Neural cell (in vitro differentiated cells): ENCODE measurements around the gene EMCN. TPM values are rescaled to one million over a fixed set of nuclear protein-coding genes. Genes with fewer than 3 reads are reported as not detected.

ENCODE experiments used
- H2AFZ ChIP-seq: fragments of 200-600, 300-800 bp; sonication (generic), shearing (Covaris generic); 2 replicates; pipeline ENCODE4 v1.6.0; 2014; ENCODE audit warnings: low read depth, mild to moderate bottlenecking, antibody characterized with exemption, low read length, moderate library complexity
- H3F3A ChIP-seq: fragments of 200-600 bp; shearing (Covaris generic); 2 replicates; pipeline ENCODE4 v1.6.1; 2016; ENCODE audit warnings: mild to moderate bottlenecking, moderate library complexity, mixed read lengths, antibody characterized with exemption, low read length; ENCODE audit not compliant: insufficient read depth, poor library complexity, severe bottlenecking
- H3K27ac ChIP-seq: fragments of 200-600, 300-800 bp; sonication (generic), shearing (Covaris generic); 2 replicates; pipeline ENCODE4 v1.5.1; 2014; ENCODE audit warnings: mild to moderate bottlenecking, low read length, moderate library complexity
- H3K27me3 ChIP-seq: fragments of 300-800, 200-600 bp; sonication (generic), shearing (Covaris generic); 2 replicates; pipeline ENCODE4 v1.6.0; 2014; ENCODE audit warnings: mild to moderate bottlenecking, low read depth, low read length, moderate library complexity; ENCODE audit not compliant: insufficient read depth
- H3K36me3 ChIP-seq: fragments of 300-800, 200-600 bp; sonication (generic), shearing (Covaris generic); 2 replicates; pipeline ENCODE4 v1.5.1; 2014; ENCODE audit warnings: mild to moderate bottlenecking, antibody characterized with exemption, low read length, moderate library complexity; ENCODE audit not compliant: insufficient read depth
- H3K4me2 ChIP-seq: fragments of 300-800, 200-600 bp; sonication (generic), shearing (Covaris generic); 2 replicates; pipeline ENCODE4 v1.6.0; 2014; ENCODE audit warnings: mild to moderate bottlenecking, low read length
- H3K4me3 ChIP-seq: fragments of 300-800, 200-600 bp; sonication (generic), shearing (Covaris generic); 2 replicates; pipeline ENCODE4 v1.5.1; 2014; ENCODE audit warnings: mild to moderate bottlenecking, low read length, moderate library complexity
- H3K79me2 ChIP-seq: fragments of 200-600 bp; shearing (Covaris generic); replicated peaks from 2 replicates; pipeline ENCODE4 v1.6.0; 2014; ENCODE audit warnings: mild to moderate bottlenecking, low read length, moderate library complexity; ENCODE audit not compliant: insufficient read depth
- H3K9ac ChIP-seq: fragments of 300-800, 200-600 bp; sonication (generic), shearing (Covaris generic); 2 replicates; pipeline ENCODE4 v1.6.1; 2016; ENCODE audit warnings: mild to moderate bottlenecking, low read length, mixed read lengths
- H3K9me2 ChIP-seq: fragments of 200-600 bp; shearing (Covaris generic); 2 replicates; pipeline ENCODE4 v1.6.1; 2016; ENCODE audit warnings: mild to moderate bottlenecking, low read length, mixed read lengths; ENCODE audit not compliant: insufficient read depth
- H3K9me3 ChIP-seq: fragments of 200-600, 300-800 bp; sonication (generic), shearing (Covaris generic); 2 replicates; pipeline ENCODE4 v1.6.1; 2016; ENCODE audit warnings: mild to moderate bottlenecking, mixed run types, low read length, moderate library complexity, mixed read lengths
- H4K20me1 ChIP-seq: fragments of 200-600 bp; shearing (Covaris generic); 2 replicates; pipeline ENCODE4 v1.6.1; 2016; ENCODE audit warnings: mild to moderate bottlenecking, mixed run types; ENCODE audit not compliant: insufficient read depth
- EP300 ChIP-seq: fragments of 450-650 bp; conservative IDR thresholded peaks from 2 replicates; pipeline ENCODE4 v1.6.1; 2014; ENCODE audit warnings: antibody characterized with exemption, mild to moderate bottlenecking, moderate library complexity; ENCODE audit not compliant: poor library complexity, severe bottlenecking
- EZH2 ChIP-seq: fragments of 200-600, 300-800 bp; shearing (Covaris generic), sonication (generic); IDR thresholded peaks from 2 replicates; pipeline ENCODE4 v1.6.1; 2014; ENCODE audit warnings: antibody characterized with exemption, low read length, borderline replicate concordance, mild to moderate bottlenecking; ENCODE audit not compliant: insufficient read depth, poor library complexity, severe bottlenecking
- MXI1 ChIP-seq: fragments of 450-650 bp; conservative IDR thresholded peaks from 2 replicates; pipeline ENCODE4 v1.6.1; 2014; ENCODE audit warnings: antibody characterized with exemption, mild to moderate bottlenecking; ENCODE audit not compliant: poor library complexity, severe bottlenecking
- POLR2AphosphoS5 ChIP-seq: IDR thresholded peaks from 2 replicates; pipeline ENCODE4 v1.6.1; 2012
- RAD21 ChIP-seq: fragments of 450-650 bp; conservative IDR thresholded peaks from 2 replicates; pipeline ENCODE4 v1.6.1; 2014; ENCODE audit warnings: antibody characterized with exemption, mild to moderate bottlenecking, moderate library complexity
- SMC3 ChIP-seq: fragments of 450-650 bp; conservative IDR thresholded peaks from 2 replicates; pipeline ENCODE4 v1.6.1; 2014; ENCODE audit warnings: antibody characterized with exemption, mild to moderate bottlenecking, moderate library complexity; ENCODE audit not compliant: poor library complexity
- TAF1 ChIP-seq: IDR thresholded peaks from 2 replicates; pipeline ENCODE4 v1.6.1; 2012; ENCODE audit warnings: low read depth
- polyA plus RNA-seq: library from polyadenylated mRNA; depleted of rRNA; stranded (reverse); fragments of >200 nt; gene quantifications from 2 replicates; pipeline ENCODE4 v1.2.3, GENCODE V29; 2014
- TF ChIP-seq, protein P1 (sequence below): IDR thresholded peaks from 2 replicates; pipeline ENCODE4 v1.6.1; 2012; ENCODE audit warnings: borderline replicate concordance
- TF ChIP-seq, protein P2 (sequence below): fragments of 450-650 bp; IDR thresholded peaks from 2 replicates; pipeline ENCODE4 v1.5.1; 2014; ENCODE audit warnings: antibody characterized with exemption, mild to moderate bottlenecking, moderate library complexity; ENCODE audit not compliant: poor library complexity, severe bottlenecking

The EMCN gene
- polyA plus RNA-seq, 1 donor from 2014 or later, result 0.77 TPM

- Histone ChIP-seq H3F3A (no peaks in the 10 kb centered on the region), H3K27me3 (no peaks in the 10 kb centered on the region), H3K27ac (no peak overlapping the region), H3K36me3 (no peaks in the 10 kb centered on the region), H3K4me3 (no peak overlapping the region), H2AFZ (no peak overlapping the region), H4K20me1 (no peaks in the 10 kb centered on the region), H3K9ac (no peak overlapping the region), H3K79me2 (no peaks in the 10 kb centered on the region), H3K9me3 (no peaks in the 10 kb centered on the region), H3K4me2 (no peak overlapping the region), H3K9me2 (no peaks in the 10 kb centered on the region)
- no peak for TF ChIP-seq RAD21
- no peak for TF ChIP-seq SMC3
- TF ChIP-seq EZH2, result no peak
- TF ChIP-seq, protein P1, sequence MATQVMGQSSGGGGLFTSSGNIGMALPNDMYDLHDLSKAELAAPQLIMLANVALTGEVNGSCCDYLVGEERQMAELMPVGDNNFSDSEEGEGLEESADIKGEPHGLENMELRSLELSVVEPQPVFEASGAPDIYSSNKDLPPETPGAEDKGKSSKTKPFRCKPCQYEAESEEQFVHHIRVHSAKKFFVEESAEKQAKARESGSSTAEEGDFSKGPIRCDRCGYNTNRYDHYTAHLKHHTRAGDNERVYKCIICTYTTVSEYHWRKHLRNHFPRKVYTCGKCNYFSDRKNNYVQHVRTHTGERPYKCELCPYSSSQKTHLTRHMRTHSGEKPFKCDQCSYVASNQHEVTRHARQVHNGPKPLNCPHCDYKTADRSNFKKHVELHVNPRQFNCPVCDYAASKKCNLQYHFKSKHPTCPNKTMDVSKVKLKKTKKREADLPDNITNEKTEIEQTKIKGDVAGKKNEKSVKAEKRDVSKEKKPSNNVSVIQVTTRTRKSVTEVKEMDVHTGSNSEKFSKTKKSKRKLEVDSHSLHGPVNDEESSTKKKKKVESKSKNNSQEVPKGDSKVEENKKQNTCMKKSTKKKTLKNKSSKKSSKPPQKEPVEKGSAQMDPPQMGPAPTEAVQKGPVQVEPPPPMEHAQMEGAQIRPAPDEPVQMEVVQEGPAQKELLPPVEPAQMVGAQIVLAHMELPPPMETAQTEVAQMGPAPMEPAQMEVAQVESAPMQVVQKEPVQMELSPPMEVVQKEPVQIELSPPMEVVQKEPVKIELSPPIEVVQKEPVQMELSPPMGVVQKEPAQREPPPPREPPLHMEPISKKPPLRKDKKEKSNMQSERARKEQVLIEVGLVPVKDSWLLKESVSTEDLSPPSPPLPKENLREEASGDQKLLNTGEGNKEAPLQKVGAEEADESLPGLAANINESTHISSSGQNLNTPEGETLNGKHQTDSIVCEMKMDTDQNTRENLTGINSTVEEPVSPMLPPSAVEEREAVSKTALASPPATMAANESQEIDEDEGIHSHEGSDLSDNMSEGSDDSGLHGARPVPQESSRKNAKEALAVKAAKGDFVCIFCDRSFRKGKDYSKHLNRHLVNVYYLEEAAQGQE, result no peak
- TF ChIP-seq, protein P2, sequence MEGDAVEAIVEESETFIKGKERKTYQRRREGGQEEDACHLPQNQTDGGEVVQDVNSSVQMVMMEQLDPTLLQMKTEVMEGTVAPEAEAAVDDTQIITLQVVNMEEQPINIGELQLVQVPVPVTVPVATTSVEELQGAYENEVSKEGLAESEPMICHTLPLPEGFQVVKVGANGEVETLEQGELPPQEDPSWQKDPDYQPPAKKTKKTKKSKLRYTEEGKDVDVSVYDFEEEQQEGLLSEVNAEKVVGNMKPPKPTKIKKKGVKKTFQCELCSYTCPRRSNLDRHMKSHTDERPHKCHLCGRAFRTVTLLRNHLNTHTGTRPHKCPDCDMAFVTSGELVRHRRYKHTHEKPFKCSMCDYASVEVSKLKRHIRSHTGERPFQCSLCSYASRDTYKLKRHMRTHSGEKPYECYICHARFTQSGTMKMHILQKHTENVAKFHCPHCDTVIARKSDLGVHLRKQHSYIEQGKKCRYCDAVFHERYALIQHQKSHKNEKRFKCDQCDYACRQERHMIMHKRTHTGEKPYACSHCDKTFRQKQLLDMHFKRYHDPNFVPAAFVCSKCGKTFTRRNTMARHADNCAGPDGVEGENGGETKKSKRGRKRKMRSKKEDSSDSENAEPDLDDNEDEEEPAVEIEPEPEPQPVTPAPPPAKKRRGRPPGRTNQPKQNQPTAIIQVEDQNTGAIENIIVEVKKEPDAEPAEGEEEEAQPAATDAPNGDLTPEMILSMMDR, result no peak
- TF ChIP-seq TAF1, result no peak
- no peak for TF ChIP-seq EP300
- TF ChIP-seq MXI1, result no peak
- TF ChIP-seq POLR2AphosphoS5, result no peak
Observed at GRCh38 chr4:100495074-100495473, 22.7 kb downstream of the EMCN start.

GRCh38 chr4:100494166-100494565 lies 23.7 kb downstream of the EMCN start:
- Histone ChIP-seq H3K9me2 (no peaks in the 10 kb centered on the region), H3K27me3 (no peaks in the 10 kb centered on the region), H3K9me3 (no peaks in the 10 kb centered on the region), H3K36me3 (no peaks in the 10 kb centered on the region), H3K27ac (no peak overlapping the region), H2AFZ (no peak overlapping the region), H4K20me1 (no peaks in the 10 kb centered on the region), H3K4me3 (no peak overlapping the region), H3F3A (no peaks in the 10 kb centered on the region), H3K4me2 (no peak overlapping the region), H3K79me2 (no peaks in the 10 kb centered on the region), H3K9ac (no peak overlapping the region)
- no peak for TF ChIP-seq EZH2
- TF ChIP-seq MXI1, result no peak
- TF ChIP-seq EP300, result no peak
- TF ChIP-seq TAF1, result no peak

DNA sequence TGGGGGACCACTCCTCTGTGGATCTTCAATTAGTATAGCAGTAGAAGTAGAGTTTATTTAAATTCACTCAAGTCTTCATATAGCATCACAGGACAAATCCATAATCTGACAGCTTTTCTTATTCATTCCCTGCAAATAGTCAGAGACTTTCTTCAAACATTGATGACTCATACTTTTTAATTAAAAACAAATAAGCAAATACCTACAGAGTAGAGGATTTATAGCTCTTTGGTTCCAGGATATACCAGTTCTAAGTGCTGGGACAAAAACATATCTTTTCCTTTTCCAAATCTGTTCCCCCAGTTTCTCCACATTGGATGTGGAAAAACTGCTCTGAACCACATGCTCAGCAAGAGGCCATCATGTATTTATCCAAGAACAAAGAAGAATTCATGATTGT lies 24.1 kb downstream of the EMCN start:
- Histone ChIP-seq H3K36me3 (no peaks in the 10 kb centered on the region), H3K4me3 (no peak overlapping the region), H3K79me2 (no peaks in the 10 kb centered on the region), H3K9ac (no peak overlapping the region), H3K9me3 (no peaks in the 10 kb centered on the region), H3K4me2 (no peak overlapping the region), H2AFZ (no peak overlapping the region), H3F3A (no peaks in the 10 kb centered on the region), H4K20me1 (no peaks in the 10 kb centered on the region), H3K9me2 (no peaks in the 10 kb centered on the region), H3K27ac (no peak overlapping the region), H3K27me3 (no peaks in the 10 kb centered on the region)
- no peak for TF ChIP-seq MXI1
- TF ChIP-seq POLR2AphosphoS5, result no peak
- TF ChIP-seq, protein P2, result no peak
- TF ChIP-seq, protein P1, result no peak
